Fibroblast of skin of back (primary cell): ENCODE results near the gene RET.

Experiments
- DNase-seq: peaks from one replicate; pipeline ENCODE4 v3.0.0-alpha.2; 2013

RET gene

DNA sequence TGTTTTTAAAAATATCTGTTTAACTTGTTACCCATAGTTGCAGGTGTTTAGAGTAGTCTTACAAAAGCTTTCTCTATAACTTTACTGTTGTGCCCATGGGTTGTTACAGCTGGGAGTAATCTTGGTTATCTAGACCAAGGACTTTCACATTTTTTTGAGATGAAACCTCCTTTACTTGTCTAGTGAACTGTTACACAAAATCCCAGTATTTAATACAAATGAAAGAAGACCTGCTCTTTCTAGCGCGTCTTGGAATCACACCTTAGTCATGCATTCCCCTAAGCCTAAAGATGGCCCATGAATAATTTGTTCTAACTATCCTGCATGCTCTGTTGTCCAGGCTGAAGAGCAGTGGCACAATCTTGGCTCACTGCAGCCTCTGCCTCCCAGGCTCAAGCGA lies 99.4 kb downstream of the RET start:
- DNase-seq, result no peak

DNA sequence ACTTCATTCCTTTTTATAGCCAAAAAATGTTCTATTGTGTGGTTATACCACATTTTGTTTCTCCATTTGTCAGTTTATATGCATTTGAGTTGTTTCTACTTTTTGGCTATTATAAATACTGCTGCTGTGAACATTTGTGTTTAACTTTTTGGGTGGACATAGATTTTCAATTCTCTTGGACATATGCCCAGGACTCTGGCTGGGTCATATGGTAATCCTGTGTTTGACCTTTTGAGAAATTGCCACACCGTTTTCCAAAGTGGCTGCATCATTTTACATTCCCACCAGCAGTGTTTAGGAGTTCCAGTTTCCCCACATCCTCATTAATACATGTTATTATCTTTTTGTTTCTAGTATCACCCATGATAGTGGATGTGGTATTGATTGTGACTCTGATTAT lies 100.7 kb downstream of the RET start:
- no peak for DNase-seq
